GM23338 (cell line): Measurements from ENCODE around the gene TRNP1. TPM values are rescaled to one million over a fixed set of nuclear protein-coding genes. Genes with fewer than 3 reads are reported as not detected.

ENCODE experiments used
- ATAC-seq: fragments of 200-7000 bp; cut with Tn5 transposase; 3 replicates; pipeline ENCODE4 v1.9.1; 2020
- DNase-seq: peaks from one replicate; pipeline ENCODE4 v3.0.0-alpha.2; 2015; ENCODE audit warnings: low spot score
- H2AFZ ChIP-seq: fragments of 200-600 bp; sonication (generic); 2 replicates; pipeline ENCODE4 v1.8.0; 2016; ENCODE audit warnings: antibody characterized with exemption, mild to moderate bottlenecking, moderate library complexity
- H3F3A ChIP-seq: fragments of 200-600 bp; sonication (generic); replicated peaks from 2 replicates; pipeline ENCODE4 v1.8.0; 2017; ENCODE audit warnings: antibody characterized with exemption, mixed run types, low read depth
- H3K27ac ChIP-seq: fragments of 200-600 bp; sonication (generic); 2 replicates; pipeline ENCODE4 v1.6.1; 2016; ENCODE audit warnings: low read depth
- H3K27me3 ChIP-seq: fragments of 200-600 bp; sonication (generic); 2 replicates; pipeline ENCODE4 v1.8.0; 2016; ENCODE audit warnings: mild to moderate bottlenecking, mixed run types, moderate library complexity; ENCODE audit not compliant: insufficient read depth
- H3K36me3 ChIP-seq: fragments of 200-600 bp; sonication (generic); 2 replicates; pipeline ENCODE4 v1.8.0; 2016; ENCODE audit warnings: mild to moderate bottlenecking; ENCODE audit not compliant: insufficient read depth
- H3K4me1 ChIP-seq: fragments of 200-600 bp; sonication (generic); 2 replicates; pipeline ENCODE4 v1.8.0; 2016; ENCODE audit warnings: mild to moderate bottlenecking, moderate library complexity; ENCODE audit not compliant: insufficient read depth
- H3K4me2 ChIP-seq: fragments of 200-600 bp; sonication (generic); 2 replicates; pipeline ENCODE4 v1.7.1; 2017; ENCODE audit warnings: mixed run types
- H3K4me3 ChIP-seq: fragments of 200-600 bp; sonication (generic); 2 replicates; pipeline ENCODE4 v1.6.1; 2016; ENCODE audit warnings: mixed run types
- H3K79me2 ChIP-seq: fragments of 200-600 bp; sonication (generic); replicated peaks from 2 replicates; pipeline ENCODE4 v1.8.0; 2017; ENCODE audit warnings: mild to moderate bottlenecking; ENCODE audit not compliant: insufficient read depth
- H3K9me2 ChIP-seq: fragments of 200-600 bp; sonication (generic); 2 replicates; pipeline ENCODE4 v1.8.0; 2017; ENCODE audit not compliant: insufficient read depth
- H4K20me1 ChIP-seq: fragments of 200-600 bp; sonication (generic); replicated peaks from 2 replicates; pipeline ENCODE4 v1.8.0; 2017; ENCODE audit warnings: mild to moderate bottlenecking; ENCODE audit not compliant: insufficient read depth
- H3K27ac Mint-ChIP-seq: 2 replicates; pipeline ENCODE4 v1.8.0; 2020; ENCODE audit warnings: inconsistent platforms, mild to moderate bottlenecking, moderate library complexity, mixed read lengths
- H3K27me3 Mint-ChIP-seq: 3 replicates; pipeline ENCODE4 v1.8.0; 2022; ENCODE audit warnings: low read depth, mild to moderate bottlenecking, moderate library complexity, mixed read lengths, inconsistent platforms; ENCODE audit not compliant: insufficient read depth, poor library complexity
- H3K36me3 Mint-ChIP-seq: 3 replicates; pipeline ENCODE4 v1.8.0; 2021; ENCODE audit warnings: low read depth, mild to moderate bottlenecking, inconsistent platforms, moderate library complexity, mixed read lengths
- H3K4me1 Mint-ChIP-seq: 3 replicates; pipeline ENCODE4 v1.8.0; 2020; ENCODE audit warnings: mild to moderate bottlenecking, inconsistent platforms, mixed read lengths
- H3K4me3 Mint-ChIP-seq: 3 replicates; pipeline ENCODE4 v1.8.0; 2021; ENCODE audit warnings: moderate library complexity, mild to moderate bottlenecking, inconsistent platforms, mixed read lengths
- H3K9me3 Mint-ChIP-seq: 3 replicates; pipeline ENCODE4 v1.8.0; 2020; ENCODE audit warnings: moderate library complexity, mild to moderate bottlenecking, inconsistent platforms, mixed read lengths
- EZH2 ChIP-seq: fragments of 200-600 bp; sonication (generic); IDR thresholded peaks from one replicate; pipeline ENCODE4 v1.8.0; 2017; ENCODE audit warnings: antibody characterized with exemption, mild to moderate bottlenecking, low read depth; ENCODE audit not compliant: unreplicated experiment
- EZH2phosphoT487 ChIP-seq: fragments of 200-600 bp; sonication (generic); IDR thresholded peaks from one replicate; pipeline ENCODE4 v1.8.1; 2018; ENCODE audit warnings: antibody characterized with exemption; ENCODE audit not compliant: unreplicated experiment
- JUNB ChIP-seq: IDR thresholded peaks from one replicate; pipeline ENCODE4 v1.6.1; 2016; ENCODE audit warnings: antibody characterized with exemption; ENCODE audit not compliant: unreplicated experiment
- POLR2AphosphoS5 ChIP-seq: IDR thresholded peaks from 2 replicates; pipeline ENCODE4 v1.6.1; 2016; ENCODE audit warnings: antibody characterized with exemption, low read depth
- polyA plus RNA-seq: library from polyadenylated mRNA; unstranded; fragments of >200 nt; fragmentation: Nextera tagmentation; extraction: Ambion mirVana; gene quantifications from 2 replicates; pipeline ENCODE4 v1.2.1, GENCODE V29; 2016
- total RNA-seq: library from RNA; depleted of rRNA; stranded (reverse); fragments of >200 nt; shearing (Covaris generic); gene quantifications from 2 replicates; pipeline ENCODE4 v1.2.3, GENCODE V29; 2014
- TF ChIP-seq, protein P1 (sequence below): fragments of 250-450 bp; sonication (Bioruptor Pico); IDR thresholded peaks from 2 replicates; pipeline ENCODE4 v1.5.0; 2020; ENCODE audit warnings: mild to moderate bottlenecking, moderate library complexity

TRNP1 gene
- total and polyA plus RNA-seq, 2 experiments from 2014 or later = 21.2 to 54.3 TPM

DNA sequence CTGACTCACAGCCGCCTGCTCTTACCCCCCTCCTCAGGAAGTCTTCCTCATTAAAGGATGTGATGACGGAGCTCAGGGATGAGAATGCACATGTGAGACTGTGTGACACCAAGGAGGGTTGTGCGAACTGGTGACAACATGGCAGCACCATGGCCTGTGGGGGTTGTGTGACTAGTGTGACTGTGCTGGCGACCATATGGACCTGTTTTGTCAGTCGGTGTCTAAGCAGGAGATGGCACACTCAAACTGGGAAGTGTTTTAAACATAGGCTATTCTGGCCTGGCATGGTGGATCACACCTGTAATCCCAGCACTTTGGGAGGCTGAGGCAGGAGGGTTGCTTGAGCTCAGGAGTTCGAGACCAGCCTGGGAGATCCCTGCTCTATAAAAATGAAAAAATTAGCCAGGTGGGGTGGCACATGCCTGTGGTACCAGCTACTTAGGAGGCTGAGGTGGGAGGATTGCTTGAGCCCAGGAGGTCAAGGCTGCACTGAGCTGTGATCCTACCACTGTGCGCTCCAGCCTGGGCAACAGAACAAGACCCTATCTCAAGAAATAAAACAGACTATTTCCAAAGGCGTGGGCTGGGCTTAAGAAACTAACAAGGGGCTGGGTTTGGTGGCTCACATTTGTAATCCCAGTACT, 7.4 kb downstream of the TRNP1 start:
- H3K27ac ChIP-seq = peak overlapping the region; percentile 100
- DNase-seq (peak; percentile 20), ATAC-seq (no peak)
- Mint-ChIP-seq H3K36me3 (peaks cover 89% of the 10 kb centered on the region), H3K27me3 (peaks cover 65% of the 10 kb centered on the region), H3K27ac (peak overlapping the region; percentile 97), H3K4me3 (0 out of 3 replicates have a peak overlapping the region, but pooled peaks have one; percentile 35), H3K4me1 (peaks cover 79% of the 10 kb centered on the region), H3K9me3 (peaks cover 3% of the 10 kb centered on the region; the same call in 1 of the 3 replicates)
- H3K4me1 ChIP-seq = peaks cover 83% of the 10 kb centered on the region
- no peaks in the 10 kb centered on the region for H3K9me2 ChIP-seq
- H3K4me3 ChIP-seq = no peak overlapping the region
- H4K20me1 ChIP-seq = peaks cover 7% of the 10 kb centered on the region; the same call in 1 of the 2 replicates
- no peaks in the 10 kb centered on the region for H3K27me3 ChIP-seq
- peaks cover 21% of the 10 kb centered on the region for H3K36me3 ChIP-seq
- peaks cover 73% of the 10 kb centered on the region for H3F3A ChIP-seq
- H3K79me2 ChIP-seq = peaks cover 57% of the 10 kb centered on the region
- TF ChIP-seq EZH2 (no peak), JUNB (no peak), POLR2AphosphoS5 (peak; percentile 49; the same call in 1 of the 2 replicates), EZH2phosphoT487 (no peak)
- TF ChIP-seq, protein P1, sequence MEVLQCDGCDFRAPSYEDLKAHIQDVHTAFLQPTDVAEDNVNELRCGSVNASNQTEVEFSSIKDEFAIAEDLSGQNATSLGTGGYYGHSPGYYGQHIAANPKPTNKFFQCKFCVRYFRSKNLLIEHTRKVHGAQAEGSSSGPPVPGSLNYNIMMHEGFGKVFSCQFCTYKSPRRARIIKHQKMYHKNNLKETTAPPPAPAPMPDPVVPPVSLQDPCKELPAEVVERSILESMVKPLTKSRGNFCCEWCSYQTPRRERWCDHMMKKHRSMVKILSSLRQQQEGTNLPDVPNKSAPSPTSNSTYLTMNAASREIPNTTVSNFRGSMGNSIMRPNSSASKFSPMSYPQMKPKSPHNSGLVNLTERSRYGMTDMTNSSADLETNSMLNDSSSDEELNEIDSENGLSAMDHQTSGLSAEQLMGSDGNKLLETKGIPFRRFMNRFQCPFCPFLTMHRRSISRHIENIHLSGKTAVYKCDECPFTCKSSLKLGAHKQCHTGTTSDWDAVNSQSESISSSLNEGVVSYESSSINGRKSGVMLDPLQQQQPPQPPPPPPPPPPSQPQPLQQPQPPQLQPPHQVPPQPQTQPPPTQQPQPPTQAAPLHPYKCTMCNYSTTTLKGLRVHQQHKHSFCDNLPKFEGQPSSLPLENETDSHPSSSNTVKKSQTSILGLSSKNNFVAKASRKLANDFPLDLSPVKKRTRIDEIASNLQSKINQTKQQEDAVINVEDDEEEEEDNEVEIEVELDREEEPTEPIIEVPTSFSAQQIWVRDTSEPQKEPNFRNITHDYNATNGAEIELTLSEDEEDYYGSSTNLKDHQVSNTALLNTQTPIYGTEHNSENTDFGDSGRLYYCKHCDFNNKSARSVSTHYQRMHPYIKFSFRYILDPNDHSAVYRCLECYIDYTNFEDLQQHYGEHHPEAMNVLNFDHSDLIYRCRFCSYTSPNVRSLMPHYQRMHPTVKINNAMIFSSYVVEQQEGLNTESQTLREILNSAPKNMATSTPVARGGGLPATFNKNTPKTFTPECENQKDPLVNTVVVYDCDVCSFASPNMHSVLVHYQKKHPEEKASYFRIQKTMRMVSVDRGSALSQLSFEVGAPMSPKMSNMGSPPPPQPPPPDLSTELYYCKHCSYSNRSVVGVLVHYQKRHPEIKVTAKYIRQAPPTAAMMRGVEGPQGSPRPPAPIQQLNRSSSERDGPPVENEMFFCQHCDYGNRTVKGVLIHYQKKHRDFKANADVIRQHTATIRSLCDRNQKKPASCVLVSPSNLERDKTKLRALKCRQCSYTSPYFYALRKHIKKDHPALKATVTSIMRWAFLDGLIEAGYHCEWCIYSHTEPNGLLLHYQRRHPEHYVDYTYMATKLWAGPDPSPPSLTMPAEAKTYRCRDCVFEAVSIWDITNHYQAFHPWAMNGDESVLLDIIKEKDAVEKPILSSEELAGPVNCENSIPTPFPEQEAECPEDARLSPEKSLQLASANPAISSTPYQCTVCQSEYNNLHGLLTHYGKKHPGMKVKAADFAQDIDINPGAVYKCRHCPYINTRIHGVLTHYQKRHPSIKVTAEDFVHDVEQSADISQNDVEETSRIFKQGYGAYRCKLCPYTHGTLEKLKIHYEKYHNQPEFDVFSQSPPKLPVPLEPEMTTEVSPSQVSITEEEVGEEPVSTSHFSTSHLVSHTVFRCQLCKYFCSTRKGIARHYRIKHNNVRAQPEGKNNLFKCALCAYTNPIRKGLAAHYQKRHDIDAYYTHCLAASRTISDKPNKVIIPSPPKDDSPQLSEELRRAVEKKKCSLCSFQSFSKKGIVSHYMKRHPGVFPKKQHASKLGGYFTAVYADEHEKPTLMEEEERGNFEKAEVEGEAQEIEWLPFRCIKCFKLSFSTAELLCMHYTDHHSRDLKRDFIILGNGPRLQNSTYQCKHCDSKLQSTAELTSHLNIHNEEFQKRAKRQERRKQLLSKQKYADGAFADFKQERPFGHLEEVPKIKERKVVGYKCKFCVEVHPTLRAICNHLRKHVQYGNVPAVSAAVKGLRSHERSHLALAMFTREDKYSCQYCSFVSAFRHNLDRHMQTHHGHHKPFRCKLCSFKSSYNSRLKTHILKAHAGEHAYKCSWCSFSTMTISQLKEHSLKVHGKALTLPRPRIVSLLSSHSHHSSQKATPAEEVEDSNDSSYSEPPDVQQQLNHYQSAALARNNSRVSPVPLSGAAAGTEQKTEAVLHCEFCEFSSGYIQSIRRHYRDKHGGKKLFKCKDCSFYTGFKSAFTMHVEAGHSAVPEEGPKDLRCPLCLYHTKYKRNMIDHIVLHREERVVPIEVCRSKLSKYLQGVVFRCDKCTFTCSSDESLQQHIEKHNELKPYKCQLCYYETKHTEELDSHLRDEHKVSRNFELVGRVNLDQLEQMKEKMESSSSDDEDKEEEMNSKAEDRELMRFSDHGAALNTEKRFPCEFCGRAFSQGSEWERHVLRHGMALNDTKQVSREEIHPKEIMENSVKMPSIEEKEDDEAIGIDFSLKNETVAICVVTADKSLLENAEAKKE (CRISPR knock-in tag) = no peak
- peak overlapping the region; percentile 66 for H3K4me2 ChIP-seq
- H2AFZ ChIP-seq = no peak overlapping the region
